HG03432 (cell line): ENCODE results near the gene ZNF92.
"Not testable (repeated sequence)": the region's sequence is repeated elsewhere in the genome, so short reads cannot be mapped to it uniquely, and the experiment has no call there.

ENCODE experiments used
- ATAC-seq: cut with Tn5 transposase; IDR thresholded peaks from one replicate; pipeline ENCODE4 v1.9.1; 2021; ENCODE audit warnings: mild to moderate bottlenecking, moderate library complexity; ENCODE audit not compliant: unreplicated experiment

The ZNF92 gene

GRCh38 chr7:65422670-65423069, 49.0 kb downstream of the ZNF92 start:
- ATAC-seq: no peak

- ATAC-seq: not testable (repeated sequence)
Observed at GRCh38 chr7:65423286-65423685, 49.6 kb downstream of the ZNF92 start.

GRCh38 chr7:65429642-65430343, 56.1 kb downstream of the ZNF92 start:
- ATAC-seq: no peak

- no peak for ATAC-seq
Observed at GRCh38 chr7:65430344-65431186, 56.9 kb downstream of the ZNF92 start.

- no peak for ATAC-seq
Observed at GRCh38 chr7:65434307-65434706, 60.7 kb downstream of the ZNF92 start.

GRCh38 chr7:65436163-65436562, 62.5 kb downstream of the ZNF92 start:
- ATAC-seq: no peak

- no peak for ATAC-seq
Observed at GRCh38 chr7:65438598-65438997, 64.9 kb downstream of the ZNF92 start.

- no peak for ATAC-seq
Observed at GRCh38 chr7:65441010-65441409, 67.4 kb downstream of the ZNF92 start.

GRCh38 chr7:65444205-65444842, 70.7 kb downstream of the ZNF92 start:
- no peak for ATAC-seq

- ATAC-seq: no peak
Observed at GRCh38 chr7:65444899-65445823, 71.5 kb downstream of the ZNF92 start.

GRCh38 chr7:65447041-65447440, 73.4 kb downstream of the ZNF92 start:
- not testable (repeated sequence) for ATAC-seq

GRCh38 chr7:65448816-65449504, 75.3 kb downstream of the ZNF92 start:
- ATAC-seq: no peak

- ATAC-seq: no peak
Observed at GRCh38 chr7:65449505-65449852, 75.8 kb downstream of the ZNF92 start.
